ENCODE measurements around the gene MAD1L1. TPM values are rescaled to one million over a fixed set of nuclear protein-coding genes. Genes with fewer than 3 reads are reported as not detected.

The MAD1L1 gene
- total RNA-seq, 1 experiment from 2014 or later, result 38.5 TPM

GRCh38 chr7:1895664-1896515, 336.9 kb downstream of the MAD1L1 start:
- H3K79me2 ChIP-seq (ENCODE audit: insufficient read depth, low read length), result no peaks in the 10 kb centered on the region
- ATAC-seq (no peak), DNase-seq (ENCODE audit: low read depth, low spot score) (no peak)
- H3K9me3 ChIP-seq (ENCODE audit: control insufficient read depth in 1 of 2, insufficient read depth in 1 of 2, low read depth in 1 of 2, low read length in 2 of 2), result no peaks in the 10 kb centered on the region
- no peaks in the 10 kb centered on the region for H3K9me2 ChIP-seq (ENCODE audit: insufficient read depth)
- CTCF ChIA-PET, result no interaction called here
- no TSS peak for BruUV-seq (replicated peaks)
- no peaks in the 10 kb centered on the region for H3K4me1 ChIP-seq (ENCODE audit: control insufficient read depth in 1 of 2, insufficient read depth in 2 of 2, low read length in 2 of 2)
- TF ChIP-seq CBX3 (IDR thresholded peaks at IDR 0.05; ENCODE audit: low read depth) (no peak), FOSL1 (IDR thresholded peaks at IDR 0.05; ENCODE audit: low read depth) (no peak), JUND (IDR thresholded peaks at IDR 0.05) (no peak), SRF (IDR thresholded peaks at IDR 0.05; ENCODE audit: low read depth) (no peak), POLR2AphosphoS5 (IDR thresholded peaks at IDR 0.05; ENCODE audit: low read depth, low read length) (no peak), ZBTB33 (IDR thresholded peaks at IDR 0.05; ENCODE audit: extremely low read depth, insufficient replicate concordance, low read length) (no peak), ELF1 (IDR thresholded peaks at IDR 0.05; ENCODE audit: borderline replicate concordance, low read depth) (no peak), REST (IDR thresholded peaks at IDR 0.05; ENCODE audit: low read depth) (no peak), ZNF274 (IDR thresholded peaks at IDR 0.05; ENCODE audit: low read depth, low read length) (no peak), POLR2A (IDR thresholded peaks at IDR 0.05; ENCODE audit: borderline replicate concordance, extremely low read depth, insufficient read depth, insufficient read length) (no peak), EZH2 (IDR thresholded peaks at IDR 0.05) (no peak)
- H3K36me3 ChIP-seq (ENCODE audit: control insufficient read depth in 1 of 2, insufficient read depth in 2 of 2, low read length in 2 of 2), result no peaks in the 10 kb centered on the region
- H2AFZ ChIP-seq (ENCODE audit: low read depth, low read length, poor library complexity, severe bottlenecking), result no peak overlapping the region
- POLR2A ChIA-PET, result no interaction called here
- intact Hi-C loops (cut with micrococcal nuclease), result no loop called here
- no peak overlapping the region for H3K4me2 ChIP-seq (ENCODE audit: low read length)
- H3K27ac ChIP-seq (ENCODE audit: low read depth, low read length), result 0 out of 2 replicates have a peak overlapping the region, but pooled peaks have one; percentile 4
- no peaks in the 10 kb centered on the region for H4K20me1 ChIP-seq (ENCODE audit: insufficient read depth)
- RAD21 ChIA-PET (ENCODE audit: low non-redundant PET in 1 of 2, low total read pairs in 2 of 2, uncharacterized antibody in 2 of 2, unreplicated experiment in 2 of 2), result no interaction called here
- no peak overlapping the region for H3K4me3 ChIP-seq (replicated peaks in 1 of 2; ENCODE audit: low read depth in 1 of 2, low read length in 2 of 2)
- no peak overlapping the region for H3K9ac ChIP-seq (ENCODE audit: low read length)
- no peaks in the 10 kb centered on the region for H3K27me3 ChIP-seq (ENCODE audit: insufficient read depth, low read length)
